Measurements from ENCODE around the gene MAEA.

MAEA gene

DNA sequence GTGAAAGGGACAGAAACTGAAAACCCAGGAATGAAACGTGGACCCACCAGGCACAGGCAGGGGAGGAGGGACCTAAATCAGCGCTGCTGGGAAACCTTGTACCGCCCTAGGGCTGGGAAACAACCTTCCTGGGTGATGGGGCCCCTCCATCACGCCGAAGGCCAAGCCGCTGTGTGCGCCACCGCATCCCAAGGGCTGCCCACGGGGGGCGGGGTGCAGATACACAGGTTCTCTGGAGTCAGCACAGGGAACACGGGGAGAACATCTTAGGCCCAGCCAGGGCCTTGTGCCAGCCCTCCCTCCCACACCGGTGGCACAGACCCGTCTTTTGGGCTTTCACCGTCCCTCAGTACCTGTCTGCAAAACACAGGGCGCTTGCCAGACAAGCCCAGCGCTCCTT lies 70.3 kb downstream of the MAEA start:
- no peaks in the 10 kb centered on the region for H3K9me3 ChIP-seq (ENCODE audit: control insufficient read depth, insufficient read depth, low read length)
- no peak overlapping the region for H3K4me3 ChIP-seq (ENCODE audit: low read depth, low read length)
- peak overlapping the region; percentile 37 for H3K9ac ChIP-seq (ENCODE audit: low read depth, low read length)
- H3K4me1 ChIP-seq (ENCODE audit: control insufficient read depth, insufficient read depth, low read length): no peaks in the 10 kb centered on the region
- peaks cover 26% of the 10 kb centered on the region for H3K36me3 ChIP-seq (ENCODE audit: control insufficient read depth, insufficient read depth, low read length)
- H3K27me3 ChIP-seq (ENCODE audit: control insufficient read depth, insufficient read depth, low read length): no peaks in the 10 kb centered on the region

DNA sequence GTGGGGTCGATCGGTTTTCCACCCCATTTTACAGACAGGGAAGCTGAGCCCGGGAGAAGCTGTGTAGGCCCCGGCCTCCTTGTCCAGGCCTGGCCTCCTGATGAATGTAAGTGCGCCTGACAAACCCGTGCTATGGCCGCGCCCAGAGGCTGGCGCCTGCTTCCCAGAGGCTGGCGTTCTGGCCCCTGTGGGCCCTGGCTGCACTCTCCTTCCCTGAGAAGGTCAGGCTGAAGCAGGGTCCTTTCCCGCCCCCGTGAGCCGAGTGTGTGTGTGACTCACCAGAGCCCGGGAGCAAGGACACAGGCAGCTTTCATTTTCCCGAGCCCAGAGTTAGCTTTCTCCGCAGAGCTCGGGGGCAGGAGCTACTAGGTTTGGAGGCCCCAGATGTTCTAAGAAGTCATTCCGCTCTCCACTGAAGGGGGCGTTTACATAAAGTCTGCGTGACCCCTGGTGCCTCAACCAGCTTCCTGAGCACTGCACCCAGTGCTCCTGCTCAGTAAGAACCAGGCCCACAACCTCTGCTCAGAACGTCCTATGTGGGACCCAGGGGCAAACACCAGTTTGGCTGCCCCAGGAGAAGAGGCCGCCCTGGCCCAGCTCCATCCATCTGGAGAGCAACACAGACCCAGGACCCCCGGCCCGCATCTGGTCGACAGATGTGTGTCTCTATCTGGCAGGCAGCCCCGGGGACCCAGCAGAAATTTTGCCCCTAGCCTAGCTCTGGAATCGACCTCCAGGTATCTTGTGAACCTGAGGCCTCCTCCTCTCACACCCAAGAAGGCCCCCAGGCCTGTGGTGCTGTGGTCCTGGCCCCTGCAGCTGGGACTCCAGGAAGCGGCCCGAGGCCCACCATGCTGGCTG lies 71.0 kb downstream of the MAEA start:
- H3K9ac ChIP-seq (ENCODE audit: low read depth, low read length): no peak overlapping the region
- no peak overlapping the region for H3K4me3 ChIP-seq (ENCODE audit: low read depth, low read length)
- no peaks in the 10 kb centered on the region for H3K27me3 ChIP-seq (ENCODE audit: control insufficient read depth, insufficient read depth, low read length)
- peaks cover 26% of the 10 kb centered on the region for H3K36me3 ChIP-seq (ENCODE audit: control insufficient read depth, insufficient read depth, low read length)
- H3K9me3 ChIP-seq (ENCODE audit: control insufficient read depth, insufficient read depth, low read length): no peaks in the 10 kb centered on the region
- no peaks in the 10 kb centered on the region for H3K4me1 ChIP-seq (ENCODE audit: control insufficient read depth, insufficient read depth, low read length)

DNA sequence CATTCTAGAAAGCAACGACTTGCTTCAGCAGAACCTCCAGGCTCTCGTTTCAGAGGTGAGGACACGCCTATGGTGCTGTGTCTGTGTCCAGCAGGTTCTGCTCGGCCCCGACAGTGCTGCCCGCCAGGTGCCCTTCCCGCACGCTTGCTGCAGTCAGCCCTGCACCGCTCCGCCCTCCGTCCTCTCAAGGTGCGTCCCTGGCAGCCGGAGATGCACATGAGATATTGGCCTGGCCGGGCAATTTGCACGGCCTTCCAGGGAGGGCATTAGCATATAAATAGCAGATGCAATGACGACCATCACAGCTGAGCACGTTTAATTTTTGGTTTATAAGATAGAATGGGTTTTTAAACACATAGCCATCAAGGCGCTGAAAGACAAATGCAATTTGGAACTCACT lies 71.7 kb downstream of the MAEA start:
- Histone ChIP-seq H3K9ac (ENCODE audit: low read depth, low read length) (no peak overlapping the region), H3K4me1 (ENCODE audit: control insufficient read depth, insufficient read depth, low read length) (no peaks in the 10 kb centered on the region), H3K36me3 (ENCODE audit: control insufficient read depth, insufficient read depth, low read length) (peaks cover 18% of the 10 kb centered on the region)

DNA sequence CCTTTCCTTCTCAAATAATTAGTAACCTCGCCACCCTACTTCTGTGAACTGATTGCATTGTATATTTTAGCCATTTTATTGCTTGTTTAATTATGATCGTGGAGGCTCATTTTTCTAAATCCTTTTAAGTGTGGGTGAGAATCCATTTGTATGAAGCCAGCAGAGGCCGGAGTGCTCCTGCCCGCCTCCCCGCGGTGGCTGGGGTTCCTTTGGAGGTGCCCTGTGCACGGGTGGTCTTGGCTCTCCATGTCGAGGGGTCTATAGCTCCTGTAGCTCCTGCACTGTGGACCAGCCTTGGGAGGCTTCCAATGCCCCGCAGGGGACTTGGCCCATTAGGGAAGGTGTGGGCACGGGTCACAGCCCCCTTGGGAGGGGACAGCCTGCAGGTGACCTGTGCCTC lies 72.4 kb downstream of the MAEA start:
- Histone ChIP-seq H3K36me3 (ENCODE audit: control insufficient read depth, insufficient read depth, low read length) (peaks cover 14% of the 10 kb centered on the region), H3K9me3 (ENCODE audit: control insufficient read depth, insufficient read depth, low read length) (no peaks in the 10 kb centered on the region), H3K27me3 (ENCODE audit: control insufficient read depth, insufficient read depth, low read length) (no peaks in the 10 kb centered on the region)

More for the DNA sequence above, 71.7 kb downstream of the MAEA start:
- Histone ChIP-seq H3K4me3 (ENCODE audit: low read depth, low read length) (no peak overlapping the region), H3K27me3 (ENCODE audit: control insufficient read depth, insufficient read depth, low read length) (no peaks in the 10 kb centered on the region), H3K9me3 (ENCODE audit: control insufficient read depth, insufficient read depth, low read length) (no peaks in the 10 kb centered on the region)

GRCh38 chr4:1362521-1362920 lies 72.8 kb downstream of the MAEA start:
- peaks cover 13% of the 10 kb centered on the region for H3K36me3 ChIP-seq (ENCODE audit: control insufficient read depth, insufficient read depth, low read length)
- H3K4me1 ChIP-seq (ENCODE audit: control insufficient read depth, insufficient read depth, low read length): no peaks in the 10 kb centered on the region
- H3K9me3 ChIP-seq (ENCODE audit: control insufficient read depth, insufficient read depth, low read length): no peaks in the 10 kb centered on the region
- H3K27me3 ChIP-seq (ENCODE audit: control insufficient read depth, insufficient read depth, low read length): no peaks in the 10 kb centered on the region
- H3K4me3 ChIP-seq (ENCODE audit: low read depth, low read length): no peak overlapping the region
- no peak overlapping the region for H3K9ac ChIP-seq (ENCODE audit: low read depth, low read length)

More for the DNA sequence above, 72.4 kb downstream of the MAEA start:
- Histone ChIP-seq H3K4me3 (ENCODE audit: low read depth, low read length) (no peak overlapping the region), H3K4me1 (ENCODE audit: control insufficient read depth, insufficient read depth, low read length) (no peaks in the 10 kb centered on the region), H3K9ac (ENCODE audit: low read depth, low read length) (no peak overlapping the region)

DNA sequence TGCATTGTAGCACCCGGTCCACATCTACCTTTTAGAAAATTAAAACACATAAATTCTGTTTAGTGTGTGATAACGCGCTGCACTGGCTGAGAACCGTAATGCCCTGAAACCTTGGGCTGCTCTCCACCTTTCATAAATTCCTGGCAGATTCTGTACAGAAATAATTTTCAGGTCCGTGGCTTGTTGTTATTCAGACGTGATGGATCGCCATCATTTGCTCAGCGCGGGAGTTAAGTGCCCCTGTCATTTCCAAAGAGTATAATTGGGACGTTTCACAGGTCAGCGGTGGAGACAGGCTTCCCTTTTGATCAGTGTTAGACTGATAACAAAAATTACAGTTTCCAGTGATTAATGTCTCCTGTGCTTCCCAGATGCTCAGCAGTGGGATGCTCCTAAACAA lies 73.8 kb downstream of the MAEA start:
- H3K27me3 ChIP-seq (ENCODE audit: control insufficient read depth, insufficient read depth, low read length): no peaks in the 10 kb centered on the region
- H3K4me3 ChIP-seq (ENCODE audit: low read depth, low read length): no peak overlapping the region
- no peak overlapping the region for H3K9ac ChIP-seq (ENCODE audit: low read depth, low read length)

DNA sequence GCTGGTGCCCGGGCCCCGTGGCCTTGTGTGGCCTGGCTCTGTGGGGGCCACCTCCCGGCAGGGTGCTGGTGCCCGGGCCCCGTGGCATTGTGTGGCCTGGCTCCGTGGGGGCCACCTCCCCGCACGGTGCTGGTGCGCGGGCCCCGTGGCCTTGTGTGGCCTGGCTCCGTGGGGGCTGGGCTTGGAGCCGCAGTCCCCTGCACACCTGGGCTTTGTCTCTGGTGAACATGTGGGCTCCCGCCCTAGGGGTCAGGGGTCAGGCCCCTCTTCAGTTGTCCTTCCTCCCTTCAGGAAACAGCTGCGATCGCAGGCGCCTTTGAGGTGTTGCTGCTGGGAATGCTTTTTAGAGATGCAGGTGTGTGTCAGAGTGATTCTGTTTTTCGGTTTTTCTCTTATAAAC lies 74.5 kb downstream of the MAEA start:
- peaks cover 8% of the 10 kb centered on the region for H3K36me3 ChIP-seq (ENCODE audit: control insufficient read depth, insufficient read depth, low read length)
- H3K4me3 ChIP-seq (ENCODE audit: low read depth, low read length): no peak overlapping the region
- H3K27me3 ChIP-seq (ENCODE audit: control insufficient read depth, insufficient read depth, low read length): no peaks in the 10 kb centered on the region
- no peaks in the 10 kb centered on the region for H3K9me3 ChIP-seq (ENCODE audit: control insufficient read depth, insufficient read depth, low read length)
- no peak overlapping the region for H3K9ac ChIP-seq (ENCODE audit: low read depth, low read length)
- H3K4me1 ChIP-seq (ENCODE audit: control insufficient read depth, insufficient read depth, low read length): no peaks in the 10 kb centered on the region

More for the DNA sequence above, 73.8 kb downstream of the MAEA start:
- no peaks in the 10 kb centered on the region for H3K4me1 ChIP-seq (ENCODE audit: control insufficient read depth, insufficient read depth, low read length)
- H3K9me3 ChIP-seq (ENCODE audit: control insufficient read depth, insufficient read depth, low read length): no peaks in the 10 kb centered on the region
- H3K36me3 ChIP-seq (ENCODE audit: control insufficient read depth, insufficient read depth, low read length): peaks cover 5% of the 10 kb centered on the region

DNA sequence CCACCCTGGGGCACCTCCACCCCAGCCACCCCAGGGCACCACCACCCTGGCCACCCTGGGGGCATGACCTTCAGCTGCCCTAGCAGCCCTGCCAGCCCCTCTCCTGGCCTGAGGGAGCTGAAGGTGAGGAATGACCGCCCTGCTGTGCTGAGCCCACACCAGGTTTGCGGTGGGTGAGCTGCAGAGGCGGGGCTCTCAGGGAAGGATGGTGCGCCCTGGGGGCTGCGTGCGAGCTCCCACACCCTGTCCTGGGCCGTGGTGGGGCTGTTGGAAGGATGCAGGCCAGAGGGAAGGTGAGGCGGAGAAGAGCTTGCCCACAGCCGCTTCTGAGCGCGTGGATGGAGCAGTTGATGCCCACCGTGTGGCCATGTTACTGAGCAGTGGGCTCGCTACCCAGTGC lies 75.1 kb downstream of the MAEA start:
- H3K9ac ChIP-seq (ENCODE audit: low read depth, low read length): no peak overlapping the region
- no peaks in the 10 kb centered on the region for H3K9me3 ChIP-seq (ENCODE audit: control insufficient read depth, insufficient read depth, low read length)
- no peak overlapping the region for H3K4me3 ChIP-seq (ENCODE audit: low read depth, low read length)
- peaks cover 8% of the 10 kb centered on the region for H3K36me3 ChIP-seq (ENCODE audit: control insufficient read depth, insufficient read depth, low read length)
- H3K27me3 ChIP-seq (ENCODE audit: control insufficient read depth, insufficient read depth, low read length): no peaks in the 10 kb centered on the region
- H3K4me1 ChIP-seq (ENCODE audit: control insufficient read depth, insufficient read depth, low read length): no peaks in the 10 kb centered on the region

GRCh38 chr4:1365271-1366178 lies 75.8 kb downstream of the MAEA start:
- Histone ChIP-seq H3K4me3 (ENCODE audit: low read depth, low read length) (no peak overlapping the region), H3K9me3 (ENCODE audit: control insufficient read depth, insufficient read depth, low read length) (no peaks in the 10 kb centered on the region), H3K4me1 (ENCODE audit: control insufficient read depth, insufficient read depth, low read length) (no peaks in the 10 kb centered on the region), H3K27me3 (ENCODE audit: control insufficient read depth, insufficient read depth, low read length) (no peaks in the 10 kb centered on the region), H3K36me3 (ENCODE audit: control insufficient read depth, insufficient read depth, low read length) (peaks cover 8% of the 10 kb centered on the region), H3K9ac (ENCODE audit: low read depth, low read length) (no peak overlapping the region)

GRCh38 chr4:1366371-1367229 lies 76.9 kb downstream of the MAEA start:
- Histone ChIP-seq H3K27me3 (ENCODE audit: control insufficient read depth, insufficient read depth, low read length) (no peaks in the 10 kb centered on the region), H3K36me3 (ENCODE audit: control insufficient read depth, insufficient read depth, low read length) (peaks cover 9% of the 10 kb centered on the region), H3K9me3 (ENCODE audit: control insufficient read depth, insufficient read depth, low read length) (no peaks in the 10 kb centered on the region), H3K4me3 (ENCODE audit: low read depth, low read length) (no peak overlapping the region), H3K9ac (ENCODE audit: low read depth, low read length) (no peak overlapping the region), H3K4me1 (ENCODE audit: control insufficient read depth, insufficient read depth, low read length) (no peaks in the 10 kb centered on the region)

DNA sequence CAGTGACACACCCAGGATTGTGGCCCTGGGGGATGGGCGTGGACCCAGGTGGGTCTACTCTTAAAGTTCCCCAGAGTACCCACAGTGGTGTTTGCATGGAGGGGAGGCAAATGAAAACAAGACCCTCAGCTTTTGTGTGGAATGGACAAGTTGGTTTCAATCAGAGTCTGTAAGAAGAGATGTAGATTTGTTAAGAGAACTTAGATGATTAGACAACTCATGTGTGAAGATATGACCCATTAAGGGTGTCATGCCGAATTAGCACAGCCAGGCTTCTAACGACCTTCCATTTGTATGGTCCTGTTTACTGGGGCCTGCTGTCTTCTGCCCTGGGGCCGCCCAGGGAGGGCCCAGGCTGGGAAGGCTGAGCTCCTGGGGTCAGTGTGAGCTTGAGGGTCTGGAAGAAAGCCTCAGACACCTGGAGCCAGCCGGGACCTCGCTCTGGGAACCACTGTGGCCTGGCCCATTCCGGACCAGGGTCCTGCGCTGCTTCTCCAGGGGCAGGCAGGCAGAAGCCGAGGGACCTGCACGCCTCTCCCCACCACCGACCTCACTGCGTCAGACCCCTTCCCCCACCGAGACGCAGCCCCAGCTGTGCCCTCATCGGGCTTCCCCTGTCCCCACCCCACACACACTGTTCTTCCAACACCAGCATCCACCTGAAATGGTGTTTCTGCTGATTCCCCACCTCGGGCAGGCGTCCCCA lies 77.7 kb downstream of the MAEA start:
- H3K27me3 ChIP-seq (ENCODE audit: control insufficient read depth, insufficient read depth, low read length): no peaks in the 10 kb centered on the region
- H3K36me3 ChIP-seq (ENCODE audit: control insufficient read depth, insufficient read depth, low read length): peaks cover 12% of the 10 kb centered on the region
- no peak overlapping the region for H3K9ac ChIP-seq (ENCODE audit: low read depth, low read length)
- no peaks in the 10 kb centered on the region for H3K4me1 ChIP-seq (ENCODE audit: control insufficient read depth, insufficient read depth, low read length)
- H3K9me3 ChIP-seq (ENCODE audit: control insufficient read depth, insufficient read depth, low read length): no peaks in the 10 kb centered on the region
- no peak overlapping the region for H3K4me3 ChIP-seq (ENCODE audit: low read depth, low read length)
